Keratinocyte (primary cell): ENCODE measurements around the gene ASZ1. TPM values are rescaled to one million over a fixed set of nuclear protein-coding genes. Genes with fewer than 3 reads are reported as not detected.

Source experiments
- DNase-seq: peaks from one replicate; pipeline ENCODE4 v3.0.0-alpha.2; 2011; ENCODE audit warnings: low read depth, missing footprints, low spot score
- FAIRE-seq: peaks from 2 replicates; lab custom pipeline; 2011; peaks lifted over from hg19 to GRCh38; lab: Jason Lieb, UNC
- H2AFZ ChIP-seq: 2 replicates; pipeline ENCODE4 v1.6.0; 2012; ENCODE audit warnings: low read length, control low read depth, inconsistent platforms; ENCODE audit not compliant: control insufficient read depth
- H3K27ac ChIP-seq: 2 replicates; pipeline ENCODE4 v1.5.1; 2011; ENCODE audit warnings: low read length; ENCODE audit not compliant: control insufficient read depth, insufficient read depth
- H3K27me3 ChIP-seq: 3 replicates; pipeline ENCODE4 v1.6.0; 2011; ENCODE audit warnings: low read length; ENCODE audit not compliant: control insufficient read depth, insufficient read depth; ENCODE audit errors: extremely low read depth
- H3K36me3 ChIP-seq, 2 experiments: 2 replicates in 1 of 2; 3 replicates in 1 of 2; pipeline ENCODE4 v1.5.1; 2011; ENCODE audit warnings: low read length in 2 of 2, mild to moderate bottlenecking in 1 of 2; ENCODE audit not compliant: control insufficient read depth in 2 of 2, insufficient read depth in 2 of 2; ENCODE audit errors: extremely low read depth in 1 of 2
- H3K4me1 ChIP-seq: 3 replicates; pipeline ENCODE4 v1.5.1; 2011; ENCODE audit warnings: low read length; ENCODE audit not compliant: control insufficient read depth, insufficient read depth; ENCODE audit errors: extremely low read depth
- H3K4me2 ChIP-seq: 3 replicates; pipeline ENCODE4 v1.6.0; 2011; ENCODE audit warnings: low read depth, low read length; ENCODE audit not compliant: control insufficient read depth, insufficient read depth; ENCODE audit errors: extremely low read depth
- H3K4me3 ChIP-seq, 3 experiments: fragments of 200-600 bp in 1 of 3; sonication (generic) in 1 of 3; 2 replicates in 2 of 3; 3 replicates in 1 of 3; pipeline ENCODE4 v1.5.1; 2011 to 2016; ENCODE audit warnings: low read length in 3 of 3, mild to moderate bottlenecking in 3 of 3, control low read depth in 2 of 3, inconsistent platforms in 1 of 3, low read depth in 1 of 3, mixed read lengths in 1 of 3, mixed run types in 1 of 3, moderate library complexity in 1 of 3; ENCODE audit not compliant: control insufficient read depth in 2 of 3, insufficient read depth in 2 of 3; ENCODE audit errors: extremely low read depth in 1 of 3
- H3K79me2 ChIP-seq: 2 replicates; pipeline ENCODE4 v1.6.0; 2012; ENCODE audit warnings: low read length; ENCODE audit not compliant: control insufficient read depth, insufficient read depth
- H3K9ac ChIP-seq: 3 replicates; pipeline ENCODE4 v1.6.0; 2011; ENCODE audit warnings: low read length; ENCODE audit not compliant: control insufficient read depth, insufficient read depth; ENCODE audit errors: extremely low read depth
- H3K9me1 ChIP-seq: 3 replicates; pipeline ENCODE4 v1.6.0; 2011; ENCODE audit warnings: low read length; ENCODE audit not compliant: control insufficient read depth, insufficient read depth; ENCODE audit errors: extremely low read depth
- H3K9me3 ChIP-seq: 2 replicates; pipeline ENCODE4 v1.5.1; 2012; ENCODE audit warnings: low read depth, low read length; ENCODE audit not compliant: control insufficient read depth
- H4K20me1 ChIP-seq: 3 replicates; pipeline ENCODE4 v1.6.0; 2011; ENCODE audit warnings: low read length; ENCODE audit not compliant: control insufficient read depth, insufficient read depth; ENCODE audit errors: extremely low read depth
- CTCF ChIP-seq, 3 experiments: IDR thresholded peaks in 1 of 3; conservative IDR thresholded peaks in 1 of 3; optimal IDR thresholded peaks in 1 of 3; 2 replicates in 2 of 3; 3 replicates in 1 of 3; pipeline versions ENCODE3 to v1.5.1; 2011; ENCODE audit warnings: low read length in 3 of 3, mild to moderate bottlenecking in 3 of 3, moderate library complexity in 2 of 3, control low read depth in 1 of 3, inconsistent platforms in 1 of 3; ENCODE audit not compliant: insufficient read depth in 2 of 3; ENCODE audit errors: extremely low read depth in 1 of 3
- EZH2 ChIP-seq: IDR thresholded peaks from one replicate; pipeline ENCODE4 v1.6.1; 2012; ENCODE audit warnings: inconsistent platforms, mild to moderate bottlenecking, low read length, moderate library complexity
- dilution Hi-C: fragments of 300-500 bp; cut with MboI; formaldehyde crosslinking; loops from one replicate; pipeline ENCODE4 v1.7.0; 2020; ENCODE audit warnings: low sequenced_read_pairs; ENCODE audit not compliant: extremely low pct_ligation_motif_present
- polyA minus RNA-seq, 3 experiments: library from RNA; depleted of rRNA, polyadenylated mRNA; stranded (reverse); fragments of >200 nt; gene quantifications; 1 replicate in 1 of 3; 2 replicates in 1 of 3; 3 replicates in 1 of 3; pipeline ENCODE4 v1.2.3, GENCODE V29; 2011
- polyA plus RNA-seq, 5 experiments: library from polyadenylated mRNA; depleted of rRNA in 3 of 5; stranded (reverse) in 3 of 5; stranded (forward) in 1 of 5; unstranded in 1 of 5; fragments of >200 nt; gene quantifications; 1 replicate in 1 of 5; 2 replicates in 3 of 5; 3 replicates in 1 of 5; pipeline versions ENCODE4 v1.2.1 to v1.2.3, GENCODE V29; 2011 to 2012; ENCODE audit warnings: missing spikeins in 2 of 5, low read depth in 1 of 5, low replicate concordance in 1 of 5

The ASZ1 gene, protein sequence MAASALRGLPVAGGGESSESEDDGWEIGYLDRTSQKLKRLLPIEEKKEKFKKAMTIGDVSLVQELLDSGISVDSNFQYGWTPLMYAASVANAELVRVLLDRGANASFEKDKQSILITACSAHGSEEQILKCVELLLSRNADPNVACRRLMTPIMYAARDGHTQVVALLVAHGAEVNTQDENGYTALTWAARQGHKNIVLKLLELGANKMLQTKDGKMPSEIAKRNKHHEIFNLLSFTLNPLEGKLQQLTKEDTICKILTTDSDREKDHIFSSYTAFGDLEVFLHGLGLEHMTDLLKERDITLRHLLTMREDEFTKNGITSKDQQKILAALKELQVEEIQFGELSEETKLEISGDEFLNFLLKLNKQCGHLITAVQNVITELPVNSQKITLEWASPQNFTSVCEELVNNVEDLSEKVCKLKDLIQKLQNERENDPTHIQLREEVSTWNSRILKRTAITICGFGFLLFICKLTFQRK
- polyA plus RNA-seq (not detected in 3 replicates), polyA minus RNA-seq (not detected in 3 replicates)
- polyA plus RNA-seq (2011; ENCODE audit: low read depth), result not detected
- not detected in 2 replicates for polyA plus RNA-seq (2011; cell fraction: cytosol; rRNA removed)
- polyA plus RNA-seq (2011; cell fraction: nucleus; rRNA removed), result not detected in 2 replicates
- not detected in 2 replicates for polyA plus RNA-seq (2012; ENCODE audit: low replicate concordance)
- polyA minus RNA-seq (2011; cell fraction: cytosol; rRNA and poly(A)+ RNA removed), result not detected
- polyA minus RNA-seq (2011; cell fraction: nucleus; rRNA and poly(A)+ RNA removed), result not detected in 2 replicates

DNA sequence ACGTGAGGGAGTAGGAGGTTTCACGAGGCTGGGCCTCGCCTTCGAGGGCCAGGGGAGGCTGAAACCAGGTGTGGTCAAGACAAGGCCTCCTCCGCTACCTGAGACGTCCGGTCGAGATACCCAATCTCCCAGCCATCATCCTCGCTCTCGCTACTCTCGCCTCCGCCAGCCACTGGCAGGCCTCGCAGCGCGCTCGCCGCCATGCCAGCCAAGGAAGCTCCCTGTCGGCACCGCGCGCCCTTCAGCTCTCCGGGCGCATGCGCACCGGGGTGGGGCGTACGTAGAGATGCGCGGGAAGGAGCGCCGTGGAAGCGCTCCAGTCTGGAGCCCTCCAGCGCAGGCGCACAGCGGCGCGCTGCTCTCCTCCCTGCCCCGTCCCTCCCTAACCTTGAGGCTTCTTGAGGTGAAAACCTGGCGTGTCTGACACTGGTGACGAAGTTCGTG lies at the start of gene ASZ1:
TSS of gene ASZ1 (minus strand) at position 236 of the 444 bp plus-strand sequence. CDS start at position 203, 33 bp downstream.
- TF ChIP-seq EZH2 (no peak), CTCF (optimal IDR thresholded peaks at IDR 0.05 in 1 of 3, IDR thresholded peaks at IDR 0.05 in 1 of 3, conservative IDR thresholded peaks at IDR 0.05 in 1 of 3; ENCODE audit: extremely low read depth in 1 of 3, insufficient read depth in 2 of 3, low read length in 3 of 3) (no peak)
- Histone ChIP-seq H2AFZ (no peak within 1 kb of the TSS), H3K36me3 (no peaks in the 10 kb centered on the region), H3K9me1 (no peaks in the 10 kb centered on the region), H3K4me2 (no peak within 1 kb of the TSS), H3K4me1 (no peaks in the 10 kb centered on the region), H4K20me1 (no peaks in the 10 kb centered on the region), H3K27me3 (no peaks in the 10 kb centered on the region), H3K79me2 (no peaks in the 10 kb centered on the region), H3K27ac (no peak within 1 kb of the TSS), H3K4me3 (no peak within 1 kb of the TSS), H3K9ac (no peak within 1 kb of the TSS), H3K9me3 (no peaks in the 10 kb centered on the region)
- FAIRE-seq (no peak), DNase-seq (no peak)
- dilution Hi-C loops, result no loop called here

DNA sequence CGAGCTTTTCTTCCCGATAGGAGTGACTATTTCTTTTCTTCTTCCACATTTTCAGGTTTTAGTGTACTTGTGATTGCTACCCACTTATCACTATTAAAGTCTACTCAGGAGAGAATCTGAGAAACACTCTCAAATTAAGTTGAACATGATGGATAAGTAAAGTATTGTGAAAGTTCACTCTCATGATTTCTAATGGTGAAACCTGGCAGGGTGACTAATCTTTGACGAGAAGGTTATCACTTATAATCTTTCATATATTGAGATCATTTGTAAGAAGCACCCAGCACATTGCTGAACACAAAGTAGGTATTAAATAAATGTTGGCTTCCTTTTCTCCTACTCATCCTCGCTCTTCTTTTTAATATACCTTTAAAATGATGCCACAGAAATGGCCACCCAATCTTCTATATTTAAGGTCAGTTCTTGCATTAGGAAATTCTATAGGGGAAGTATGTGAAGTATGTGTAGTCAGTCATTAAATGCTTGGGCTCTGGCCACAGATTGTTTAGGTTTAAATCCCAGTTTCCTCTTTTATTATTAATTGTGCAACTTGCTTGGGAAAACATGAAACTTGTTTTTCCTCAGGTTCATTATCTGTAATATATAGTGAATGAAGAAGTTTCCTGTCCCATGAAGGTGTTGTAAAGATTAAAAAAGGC lies 49.4 kb upstream of the ASZ1 start:
- Histone ChIP-seq H3K9ac (no peak overlapping the region), H3K9me1 (no peaks in the 10 kb centered on the region), H4K20me1 (no peaks in the 10 kb centered on the region), H3K9me3 (no peaks in the 10 kb centered on the region), H3K4me3 (no peak overlapping the region), H3K4me2 (no peak overlapping the region), H3K27ac (no peak overlapping the region), H3K27me3 (peaks cover 20% of the 10 kb centered on the region), H3K36me3 (no peaks in the 10 kb centered on the region), H2AFZ (no peak overlapping the region), H3K79me2 (no peaks in the 10 kb centered on the region), H3K4me1 (no peaks in the 10 kb centered on the region)
- TF ChIP-seq EZH2, result no peak
- TF ChIP-seq CTCF (optimal IDR thresholded peaks at IDR 0.05 in 1 of 3, IDR thresholded peaks at IDR 0.05 in 1 of 3, conservative IDR thresholded peaks at IDR 0.05 in 1 of 3; ENCODE audit: extremely low read depth in 1 of 3, insufficient read depth in 2 of 3, low read length in 3 of 3), result no peak
- no peak for DNase-seq
- dilution Hi-C loops, result no loop called here
- no peak for FAIRE-seq
